Measurements from ENCODE around the gene ACTG1. TPM values are rescaled to one million over a fixed set of nuclear protein-coding genes. Genes with fewer than 3 reads are reported as not detected.

The ACTG1 gene
- total and polyA plus RNA-seq, 2 of the 13 experiments (the other 11 are each of a cell fraction or from before 2014, with no cell fraction given), result 973 to 1,138 TPM

GRCh38 chr17:81511554-81511803 lies 1.1 kb downstream of the ACTG1 start (continued):
- TF ChIP-seq GMEB1 (CRISPR knock-in tag; IDR thresholded peaks at IDR 0.05; ENCODE audit: borderline replicate concordance) (no peak), YEATS4 (CRISPR knock-in tag; IDR thresholded peaks at IDR 0.05; ENCODE audit: borderline replicate concordance) (0 out of 2 replicates have a peak, but pooled peaks have one; percentile 0)

GRCh38 chr17:81510785-81511553 lies 1.6 kb downstream of the ACTG1 start:
- H3K79me2 ChIP-seq (ENCODE audit: insufficient read depth, low read length), result peaks cover 26% of the 10 kb centered on the region
- H3K27ac ChIP-seq (ENCODE audit: extremely low read length, insufficient read depth, low read length), result no peak overlapping the region
- 70% methylated on average over 48 of the region's 48 CpGs for WGBS (ENCODE audit: low lambda C conversion rate)
- POLR2A ChIA-PET, result interaction anchor here (0.7 to 4.1 kb wide), 6 partner anchors 8 to 116 kb away, joined by 3 to 21 read pairs (median 5); partner anchors contain the start of gene BAHCC1
- peak overlapping the region; percentile 67 to 90 (median 75) for H3K4me3 ChIP-seq (replicated peaks in 1 of 3; ENCODE audit: insufficient read depth in 1 of 3, low read depth in 2 of 3, low read length in 3 of 3)
- H3K9ac ChIP-seq (ENCODE audit: insufficient read depth, low read depth, low read length), result peak overlapping the region; percentile 86
- DNase-seq (ENCODE audit: low spot score), result no peak
- no peak for FAIRE-seq
- no peaks in the 10 kb centered on the region for H3K9me3 ChIP-seq (ENCODE audit: low read length)
- CTCF ChIA-PET (ENCODE audit: low intra/inter-chr PET ratio, low total read pairs), result no interaction called here
- no peak for ATAC-seq
- no peak overlapping the region for H2AFZ ChIP-seq (ENCODE audit: low read length)
- peak overlapping the region; percentile 82 for H3K4me2 ChIP-seq (ENCODE audit: low read depth, low read length)
- intact Hi-C loops (cut with micrococcal nuclease; ENCODE audit: unreplicated experiment) (loop anchor here (10.0 kb wide), 1 partner anchor 116 kb away; the partner anchor contains the start of gene BAHCC1), in situ Hi-C loops (cut with HindIII; ENCODE audit: extremely low pct_ligation_motif_present, low pct_unique_long_range_greater_than_20kb) (no loop called here)
- no TSS peak for BruUV-seq (replicated peaks)
- no peaks in the 10 kb centered on the region; a peak in 1 of 5 replicates for H3K27me3 ChIP-seq (ENCODE audit: control insufficient read depth in 1 of 2, insufficient read depth in 2 of 2, low read length in 2 of 2)
- H4K20me1 ChIP-seq (ENCODE audit: insufficient read depth, low read length), result peaks cover 42% of the 10 kb centered on the region
- peaks cover 14 to 23% of the 10 kb centered on the region in 2 experiments for H3K36me3 ChIP-seq (replicated peaks in 1 of 2; ENCODE audit: control insufficient read depth in 1 of 2, insufficient read depth in 2 of 2, low read length in 2 of 2)
- peaks cover 53% of the 10 kb centered on the region for H3K4me1 ChIP-seq (ENCODE audit: insufficient read depth, low read length)
- TF ChIP-seq MYC (CRISPR knock-in tag; IDR thresholded peaks at IDR 0.05; ENCODE audit: borderline replicate concordance) (no peak), MXD3 (CRISPR knock-in tag; IDR thresholded peaks at IDR 0.05) (0 out of 2 replicates have a peak, but pooled peaks have one; percentile 10), ZFP91 (CRISPR knock-in tag; IDR thresholded peaks at IDR 0.05; ENCODE audit: borderline replicate concordance) (peak; percentile 39; the same call in 1 of the 2 replicates), HNF4A (CRISPR knock-in tag; IDR thresholded peaks at IDR 0.05) (no peak), SAP130 (CRISPR knock-in tag; IDR thresholded peaks at IDR 0.05; ENCODE audit: low read depth) (no peak), MYPOP (CRISPR knock-in tag; IDR thresholded peaks at IDR 0.05) (no peak), MED8 (CRISPR knock-in tag; IDR thresholded peaks at IDR 0.05; ENCODE audit: insufficient replicate concordance) (no peak), ZNF605 (CRISPR knock-in tag; IDR thresholded peaks at IDR 0.05) (no peak), TERF1 (CRISPR knock-in tag; IDR thresholded peaks at IDR 0.05) (no peak), RXRB (CRISPR knock-in tag; IDR thresholded peaks at IDR 0.05; ENCODE audit: borderline replicate concordance) (0 out of 2 replicates have a peak, but pooled peaks have one; percentile 7), SMAD9 (CRISPR knock-in tag; IDR thresholded peaks at IDR 0.05) (no peak), ZNF850 (CRISPR knock-in tag; conservative IDR thresholded peaks at IDR 0.05) (no peak), KLF15 (CRISPR knock-in tag; IDR thresholded peaks at IDR 0.05; ENCODE audit: borderline replicate concordance) (no peak)
